Testis (tissue), 2 donors: ENCODE measurements around the gene OTUD3.

ENCODE experiments used
- POLR2A ChIP-seq: fragments of 450-650 bp; IDR thresholded peaks from one replicate; pipeline ENCODE4 v1.6.1; 2017; ENCODE audit warnings: antibody characterized with exemption, mild to moderate bottlenecking, moderate library complexity
- TF ChIP-seq, protein P1 (sequence below), 3 experiments: fragments of 450-650 bp in 2 of 3; fragments of 200-600 bp in 1 of 3; sonication (generic) in 1 of 3; IDR thresholded peaks; one replicate each; pipeline ENCODE4 v1.5.1; 2016 to 2019; ENCODE audit warnings: antibody characterized with exemption in 3 of 3, mild to moderate bottlenecking in 2 of 3, moderate library complexity in 1 of 3

- TF ChIP-seq, protein P1, sequence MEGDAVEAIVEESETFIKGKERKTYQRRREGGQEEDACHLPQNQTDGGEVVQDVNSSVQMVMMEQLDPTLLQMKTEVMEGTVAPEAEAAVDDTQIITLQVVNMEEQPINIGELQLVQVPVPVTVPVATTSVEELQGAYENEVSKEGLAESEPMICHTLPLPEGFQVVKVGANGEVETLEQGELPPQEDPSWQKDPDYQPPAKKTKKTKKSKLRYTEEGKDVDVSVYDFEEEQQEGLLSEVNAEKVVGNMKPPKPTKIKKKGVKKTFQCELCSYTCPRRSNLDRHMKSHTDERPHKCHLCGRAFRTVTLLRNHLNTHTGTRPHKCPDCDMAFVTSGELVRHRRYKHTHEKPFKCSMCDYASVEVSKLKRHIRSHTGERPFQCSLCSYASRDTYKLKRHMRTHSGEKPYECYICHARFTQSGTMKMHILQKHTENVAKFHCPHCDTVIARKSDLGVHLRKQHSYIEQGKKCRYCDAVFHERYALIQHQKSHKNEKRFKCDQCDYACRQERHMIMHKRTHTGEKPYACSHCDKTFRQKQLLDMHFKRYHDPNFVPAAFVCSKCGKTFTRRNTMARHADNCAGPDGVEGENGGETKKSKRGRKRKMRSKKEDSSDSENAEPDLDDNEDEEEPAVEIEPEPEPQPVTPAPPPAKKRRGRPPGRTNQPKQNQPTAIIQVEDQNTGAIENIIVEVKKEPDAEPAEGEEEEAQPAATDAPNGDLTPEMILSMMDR (IDR thresholded peaks at IDR 0.05) = no peak
- TF ChIP-seq POLR2A = no peak
These were observed 78.4 kb downstream of the OTUD3 start for GRCh38 chr1:19960591-19960990.
